Measurements from ENCODE around the gene C2orf92.

C2orf92 gene

DNA sequence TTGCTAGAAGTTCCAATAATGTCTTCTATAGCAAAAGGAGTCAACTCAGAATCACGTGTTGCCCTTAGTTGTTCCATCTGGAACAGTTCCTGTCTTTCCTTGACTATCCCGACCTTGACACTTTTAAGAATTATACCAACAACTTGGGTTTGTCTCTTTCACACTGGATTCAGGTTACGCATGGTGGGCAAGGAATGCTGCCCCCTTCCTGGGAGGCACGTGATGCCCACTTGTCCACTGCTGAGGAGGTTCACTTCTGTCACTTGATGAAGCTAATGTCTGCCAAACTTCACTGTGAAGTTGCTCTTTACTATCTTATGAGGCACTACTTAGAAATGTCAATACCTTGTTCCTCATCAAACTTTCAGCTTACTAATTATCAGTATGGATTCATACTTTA, 18.4 kb upstream of the C2orf92 start:
- POLR2A ChIA-PET: interaction anchor here (8.7 kb wide), 1 partner anchor 12 kb away, joined by 183 read pairs; the partner anchor contains the start of gene ACTR1B
- Histone ChIP-seq H3K27ac (ENCODE audit: extremely low read depth, low read depth, low read length) (no peak overlapping the region), H3K4me1 (ENCODE audit: control insufficient read depth, insufficient read depth, low read length) (no peaks in the 10 kb centered on the region), H3K9me3 (ENCODE audit: control insufficient read depth, insufficient read depth, low read depth, low read length) (no peaks in the 10 kb centered on the region), H3K4me3 (ENCODE audit: low read depth, low read length) (no peak overlapping the region), H3K36me3 (ENCODE audit: control insufficient read depth in 2 of 2, insufficient read depth in 1 of 2, low read length in 2 of 2) (peaks cover 22 to 58% of the 10 kb centered on the region in 2 experiments)
- CTCF ChIA-PET: interaction anchor here (0.9 to 1.2 kb wide), 2 partner anchors 9 to 47 kb away, joined by 3 read pairs; no protein-coding TSS in a partner anchor
- TF ChIP-seq ZNF114 (tag by site-specific recombination; IDR thresholded peaks at IDR 0.05): no peak
- TF ChIP-seq ZNF585B (tag by site-specific recombination; IDR thresholded peaks at IDR 0.05): no peak
- TF ChIP-seq ZNF664 (tag by site-specific recombination; IDR thresholded peaks at IDR 0.05): no peak
- no peak for TF ChIP-seq MZF1 (tag by site-specific recombination; IDR thresholded peaks at IDR 0.05; ENCODE audit: borderline replicate concordance)
- no peak for TF ChIP-seq ZNF292 (tag by site-specific recombination; IDR thresholded peaks at IDR 0.05; ENCODE audit: borderline replicate concordance, low read depth)
- no peak for TF ChIP-seq ZBTB21 (tag by site-specific recombination; IDR thresholded peaks at IDR 0.05)

DNA sequence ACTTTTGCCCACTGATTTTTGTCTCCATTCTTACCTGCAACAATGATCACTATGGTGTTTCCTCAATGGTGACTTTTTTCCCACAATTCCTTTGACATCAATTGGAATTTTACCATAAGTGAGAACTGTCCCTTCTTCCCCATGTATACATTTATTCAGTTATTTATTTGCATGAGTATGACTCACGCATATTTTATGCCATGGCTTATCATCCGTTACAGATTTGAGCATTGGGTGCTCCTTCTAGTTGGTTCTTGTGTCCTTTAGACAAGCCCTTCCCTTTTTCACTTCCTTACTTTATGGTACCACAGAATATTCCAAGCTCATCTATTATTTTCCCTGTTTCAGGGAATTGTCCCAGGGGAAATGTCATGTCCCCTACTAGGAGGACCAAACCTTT, 16.0 kb upstream of the C2orf92 start:
- Histone ChIP-seq H3K27ac (ENCODE audit: extremely low read depth, low read depth, low read length) (no peak overlapping the region), H3K36me3 (ENCODE audit: control insufficient read depth in 2 of 2, insufficient read depth in 1 of 2, low read length in 2 of 2) (peaks cover 5 to 64% of the 10 kb centered on the region in 2 experiments; a peak in 1 of 3 replicates), H3K9me3 (ENCODE audit: control insufficient read depth, insufficient read depth, low read depth, low read length) (no peaks in the 10 kb centered on the region), H3K4me3 (ENCODE audit: low read depth, low read length) (no peak overlapping the region), H3K4me1 (ENCODE audit: control insufficient read depth, insufficient read depth, low read length) (no peaks in the 10 kb centered on the region)
- TF ChIP-seq ZBTB21 (tag by site-specific recombination; IDR thresholded peaks at IDR 0.05) (no peak), TRIM28 (IDR thresholded peaks at IDR 0.05; ENCODE audit: borderline replicate concordance, low read length) (no peak), OSR2 (tag by site-specific recombination; IDR thresholded peaks at IDR 0.05) (no peak), WT1 (tag by site-specific recombination; IDR thresholded peaks at IDR 0.05) (no peak), HOXD13 (CRISPR knock-in tag; IDR thresholded peaks at IDR 0.05; ENCODE audit: borderline replicate concordance) (no peak), ZNF837 (tag by site-specific recombination; IDR thresholded peaks at IDR 0.05) (no peak), ZNF777 (tag by site-specific recombination; IDR thresholded peaks at IDR 0.05; ENCODE audit: borderline replicate concordance) (no peak), ZNF48 (tag by site-specific recombination; IDR thresholded peaks at IDR 0.05) (no peak), ZBTB49 (tag by site-specific recombination; IDR thresholded peaks at IDR 0.05; ENCODE audit: low read depth) (no peak), ZNF146 (tag by site-specific recombination; IDR thresholded peaks at IDR 0.05) (no peak), ZNF555 (tag by site-specific recombination; conservative IDR thresholded peaks at IDR 0.05) (no peak), ZIC2 (tag by site-specific recombination; IDR thresholded peaks at IDR 0.05) (no peak), ZNF24 (tag by site-specific recombination; IDR thresholded peaks at IDR 0.05) (no peak)
- TF ChIP-seq, protein P1, sequence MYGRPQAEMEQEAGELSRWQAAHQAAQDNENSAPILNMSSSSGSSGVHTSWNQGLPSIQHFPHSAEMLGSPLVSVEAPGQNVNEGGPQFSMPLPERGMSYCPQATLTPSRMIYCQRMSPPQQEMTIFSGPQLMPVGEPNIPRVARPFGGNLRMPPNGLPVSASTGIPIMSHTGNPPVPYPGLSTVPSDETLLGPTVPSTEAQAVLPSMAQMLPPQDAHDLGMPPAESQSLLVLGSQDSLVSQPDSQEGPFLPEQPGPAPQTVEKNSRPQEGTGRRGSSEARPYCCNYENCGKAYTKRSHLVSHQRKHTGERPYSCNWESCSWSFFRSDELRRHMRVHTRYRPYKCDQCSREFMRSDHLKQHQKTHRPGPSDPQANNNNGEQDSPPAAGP (tag by site-specific recombination; IDR thresholded peaks at IDR 0.05): no peak
- TF ChIP-seq, protein P2, sequence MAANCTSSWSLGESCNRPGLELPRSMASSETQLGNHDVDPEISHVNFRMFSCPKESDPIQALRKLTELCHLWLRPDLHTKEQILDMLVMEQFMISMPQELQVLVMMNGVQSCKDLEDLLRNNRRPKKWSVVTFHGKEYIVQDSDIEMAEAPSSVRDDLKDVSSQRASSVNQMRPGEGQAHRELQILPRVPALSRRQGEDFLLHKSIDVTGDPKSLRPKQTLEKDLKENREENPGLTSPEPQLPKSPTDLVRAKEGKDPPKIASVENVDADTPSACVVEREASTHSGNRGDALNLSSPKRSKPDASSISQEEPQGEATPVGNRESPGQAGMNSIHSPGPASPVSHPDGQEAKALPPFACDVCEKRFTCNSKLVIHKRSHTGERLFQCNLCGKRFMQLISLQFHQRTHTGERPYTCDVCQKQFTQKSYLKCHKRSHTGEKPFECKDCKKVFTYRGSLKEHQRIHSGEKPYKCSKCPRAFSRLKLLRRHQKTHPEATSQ (tag by site-specific recombination; IDR thresholded peaks at IDR 0.05): no peak
- TF ChIP-seq, protein P3, sequence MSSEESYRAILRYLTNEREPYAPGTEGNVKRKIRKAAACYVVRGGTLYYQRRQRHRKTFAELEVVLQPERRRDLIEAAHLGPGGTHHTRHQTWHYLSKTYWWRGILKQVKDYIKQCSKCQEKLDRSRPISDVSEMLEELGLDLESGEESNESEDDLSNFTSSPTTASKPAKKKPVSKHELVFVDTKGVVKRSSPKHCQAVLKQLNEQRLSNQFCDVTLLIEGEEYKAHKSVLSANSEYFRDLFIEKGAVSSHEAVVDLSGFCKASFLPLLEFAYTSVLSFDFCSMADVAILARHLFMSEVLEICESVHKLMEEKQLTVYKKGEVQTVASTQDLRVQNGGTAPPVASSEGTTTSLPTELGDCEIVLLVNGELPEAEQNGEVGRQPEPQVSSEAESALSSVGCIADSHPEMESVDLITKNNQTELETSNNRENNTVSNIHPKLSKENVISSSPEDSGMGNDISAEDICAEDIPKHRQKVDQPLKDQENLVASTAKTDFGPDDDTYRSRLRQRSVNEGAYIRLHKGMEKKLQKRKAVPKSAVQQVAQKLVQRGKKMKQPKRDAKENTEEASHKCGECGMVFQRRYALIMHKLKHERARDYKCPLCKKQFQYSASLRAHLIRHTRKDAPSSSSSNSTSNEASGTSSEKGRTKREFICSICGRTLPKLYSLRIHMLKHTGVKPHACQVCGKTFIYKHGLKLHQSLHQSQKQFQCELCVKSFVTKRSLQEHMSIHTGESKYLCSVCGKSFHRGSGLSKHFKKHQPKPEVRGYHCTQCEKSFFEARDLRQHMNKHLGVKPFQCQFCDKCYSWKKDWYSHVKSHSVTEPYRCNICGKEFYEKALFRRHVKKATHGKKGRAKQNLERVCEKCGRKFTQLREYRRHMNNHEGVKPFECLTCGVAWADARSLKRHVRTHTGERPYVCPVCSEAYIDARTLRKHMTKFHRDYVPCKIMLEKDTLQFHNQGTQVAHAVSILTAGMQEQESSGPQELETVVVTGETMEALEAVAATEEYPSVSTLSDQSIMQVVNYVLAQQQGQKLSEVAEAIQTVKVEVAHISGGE (tag by site-specific recombination; conservative IDR thresholded peaks at IDR 0.05; ENCODE audit: low read depth): no peak
- TF ChIP-seq, protein P4, sequence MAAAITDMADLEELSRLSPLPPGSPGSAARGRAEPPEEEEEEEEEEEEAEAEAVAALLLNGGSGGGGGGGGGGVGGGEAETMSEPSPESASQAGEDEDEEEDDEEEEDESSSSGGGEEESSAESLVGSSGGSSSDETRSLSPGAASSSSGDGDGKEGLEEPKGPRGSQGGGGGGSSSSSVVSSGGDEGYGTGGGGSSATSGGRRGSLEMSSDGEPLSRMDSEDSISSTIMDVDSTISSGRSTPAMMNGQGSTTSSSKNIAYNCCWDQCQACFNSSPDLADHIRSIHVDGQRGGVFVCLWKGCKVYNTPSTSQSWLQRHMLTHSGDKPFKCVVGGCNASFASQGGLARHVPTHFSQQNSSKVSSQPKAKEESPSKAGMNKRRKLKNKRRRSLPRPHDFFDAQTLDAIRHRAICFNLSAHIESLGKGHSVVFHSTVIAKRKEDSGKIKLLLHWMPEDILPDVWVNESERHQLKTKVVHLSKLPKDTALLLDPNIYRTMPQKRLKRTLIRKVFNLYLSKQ (tag by site-specific recombination; IDR thresholded peaks at IDR 0.05; ENCODE audit: borderline replicate concordance): no peak
- CTCF ChIA-PET: interaction anchor here (0.5 to 0.9 kb wide), 2 partner anchors 9 to 13 kb away, joined by 3 read pairs; no protein-coding TSS in a partner anchor
- POLR2A ChIA-PET: interaction anchor here (4.8 kb wide), 1 partner anchor 8 kb away, joined by 16 read pairs; the partner anchor contains the start of gene COX5B
